ENCODE measurements around the gene NCAM1.

GRCh38 chr11:113287801-113288200 lies 326.6 kb downstream of the NCAM1 start:
- no peak for TF ChIP-seq MAX (IDR thresholded peaks at IDR 0.05)
- TF ChIP-seq RAD21 (IDR thresholded peaks at IDR 0.05; ENCODE audit: low read depth) = no peak
- TF ChIP-seq, protein P1, sequence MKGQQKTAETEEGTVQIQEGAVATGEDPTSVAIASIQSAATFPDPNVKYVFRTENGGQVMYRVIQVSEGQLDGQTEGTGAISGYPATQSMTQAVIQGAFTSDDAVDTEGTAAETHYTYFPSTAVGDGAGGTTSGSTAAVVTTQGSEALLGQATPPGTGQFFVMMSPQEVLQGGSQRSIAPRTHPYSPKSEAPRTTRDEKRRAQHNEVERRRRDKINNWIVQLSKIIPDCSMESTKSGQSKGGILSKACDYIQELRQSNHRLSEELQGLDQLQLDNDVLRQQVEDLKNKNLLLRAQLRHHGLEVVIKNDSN (IDR thresholded peaks at IDR 0.05) = no peak
- TF ChIP-seq EP300 (IDR thresholded peaks at IDR 0.05; ENCODE audit: borderline replicate concordance) = no peak
- no peak for TF ChIP-seq TCF12 (IDR thresholded peaks at IDR 0.05; ENCODE audit: low read depth)
- no peak for TF ChIP-seq CREB1 (IDR thresholded peaks at IDR 0.05; ENCODE audit: low read depth)

All from Ishikawa (cell line).